A549 (cell line): Measurements from ENCODE around the gene NANS.

Experiments used
- CTCF ChIP-seq: fragments of >200 bp; sonication (Bioruptor Twin); formaldehyde crosslinking; IDR thresholded peaks from 3 replicates; pipeline ENCODE4 v1.5.1; 2016
- GATA3 ChIP-seq: IDR thresholded peaks from 2 replicates; pipeline ENCODE4 v1.6.1; 2012; ENCODE audit warnings: borderline replicate concordance
- HOXB13 ChIP-seq: fragments of 250-450 bp; sonication (Bioruptor Pico); IDR thresholded peaks from 2 replicates; pipeline ENCODE4 v1.5.0; 2020; ENCODE audit warnings: low read depth, mild to moderate bottlenecking, moderate library complexity
- JUN ChIP-seq, 2 experiments: fragments of >200 bp; sonication (Bioruptor Twin); formaldehyde crosslinking; IDR thresholded peaks; 2 replicates in 1 of 2; 3 replicates in 1 of 2; pipeline ENCODE4 v1.6.1; 2016 to 2017
- KDM5A ChIP-seq: fragments of 200-600 bp; sonication (generic); IDR thresholded peaks from 2 replicates; pipeline ENCODE4 v1.6.1; 2016; ENCODE audit warnings: antibody characterized with exemption, mild to moderate bottlenecking
- NFE2L2 ChIP-seq: fragments of 150-350 bp; conservative IDR thresholded peaks from 2 replicates; pipeline ENCODE4 v1.6.1; 2014; ENCODE audit warnings: low read length
- POLR2A ChIP-seq: IDR thresholded peaks from 2 replicates; pipeline ENCODE4 v1.6.1; 2012; ENCODE audit warnings: mild to moderate bottlenecking, low read length
- RAD21 ChIP-seq, 2 experiments: fragments of >200 bp in 1 of 2; sonication (Bioruptor Twin) in 1 of 2; formaldehyde crosslinking in 1 of 2; IDR thresholded peaks in 1 of 2; conservative IDR thresholded peaks in 1 of 2; 2 replicates in 1 of 2; 3 replicates in 1 of 2; pipeline ENCODE4 v1.6.1; 2012 to 2018; ENCODE audit warnings: inconsistent platforms in 1 of 2

DNA sequence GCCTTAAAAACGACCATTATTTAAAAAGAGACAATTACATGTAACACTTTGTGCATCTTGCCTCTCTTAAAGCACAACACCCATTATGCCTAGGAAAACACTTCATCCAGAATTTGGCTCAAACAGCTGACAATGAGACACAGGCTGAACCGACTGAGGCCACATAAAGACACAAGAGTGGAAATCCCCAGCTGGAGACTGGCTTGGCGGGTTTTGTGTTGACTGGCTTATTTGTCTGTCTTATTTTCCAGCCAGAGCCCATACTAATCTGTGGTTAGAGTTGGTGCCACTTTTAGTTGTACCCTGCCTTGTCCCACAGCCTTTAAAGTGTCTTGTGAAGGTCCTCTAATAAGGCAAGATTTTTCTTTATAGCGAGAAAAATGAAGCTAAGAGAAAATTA is 41.3 kb downstream of the NANS start:
- TF ChIP-seq JUN (IDR thresholded peaks at IDR 0.05): no peak
- TF ChIP-seq KDM5A: no peak
- TF ChIP-seq GATA3: no peak
- no peak for TF ChIP-seq CTCF
- no peak for TF ChIP-seq NFE2L2
- no peak for TF ChIP-seq RAD21 (conservative IDR thresholded peaks at IDR 0.05 in 1 of 2, IDR thresholded peaks at IDR 0.05 in 1 of 2)
- no peak for TF ChIP-seq HOXB13
- TF ChIP-seq POLR2A: no peak
